SIG-M5 treated with dmso at 0.1 percent for 504 hours (cell line): ENCODE data around the gene PPP4R2.
A peak's percentile ranks its signal among the peaks of the same experiment; 100 is the strongest.
"Not testable (repeated sequence)": the region's sequence is repeated elsewhere in the genome, so short reads cannot be mapped to it uniquely, and the experiment has no call there.

Experiments
- DNase-seq: peaks from one replicate; lab custom pipeline; 2025; ENCODE audit not compliant: unreplicated experiment; lab: John Stamatoyannopoulos, UW

PPP4R2 gene

GRCh38 chr3:73021301-73021835, 24.8 kb downstream of the PPP4R2 start:
- no peak for DNase-seq

DNA sequence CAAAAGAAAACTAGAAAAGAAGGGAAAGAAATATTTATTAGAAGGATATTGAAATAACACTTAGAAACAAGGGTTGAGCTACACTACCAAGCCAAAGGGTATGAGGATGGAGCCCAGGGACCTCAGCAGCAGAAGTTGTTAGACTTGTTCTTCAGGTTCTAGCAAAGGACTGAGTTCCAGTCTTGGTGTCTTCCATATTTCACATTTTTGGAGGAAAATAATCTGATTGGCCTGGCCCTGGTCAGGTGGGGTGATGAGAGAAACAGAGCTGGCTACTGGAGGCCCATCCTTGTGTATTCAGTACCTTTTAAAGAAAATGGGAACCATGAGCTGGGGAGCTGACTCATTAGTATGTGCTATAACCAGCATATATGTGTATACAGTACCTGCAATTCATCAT, 28.2 kb downstream of the PPP4R2 start:
- no peak for DNase-seq

GRCh38 chr3:73026111-73026759, 29.6 kb downstream of the PPP4R2 start:
- DNase-seq, result no peak

DNA sequence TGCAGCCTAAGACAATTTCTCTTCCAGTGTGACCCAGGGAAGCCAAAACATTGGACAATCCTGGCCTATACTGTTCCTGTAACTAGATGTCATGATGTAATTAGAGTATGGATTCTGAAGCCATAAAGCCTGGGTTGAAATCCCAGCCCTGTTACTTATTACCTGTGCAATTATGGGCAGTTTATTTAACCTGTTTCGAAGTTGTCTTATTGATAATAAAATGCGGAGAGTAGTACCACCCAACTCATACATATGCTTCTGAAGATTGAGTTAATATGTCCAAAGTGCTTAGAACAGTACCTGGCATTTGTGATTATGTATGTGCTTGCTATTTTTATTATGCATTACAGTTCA, 30.1 kb downstream of the PPP4R2 start:
- DNase-seq, result no peak

- no peak for DNase-seq
These were observed 32.2 kb downstream of the PPP4R2 start for GRCh38 chr3:73028803-73029202.

DNA sequence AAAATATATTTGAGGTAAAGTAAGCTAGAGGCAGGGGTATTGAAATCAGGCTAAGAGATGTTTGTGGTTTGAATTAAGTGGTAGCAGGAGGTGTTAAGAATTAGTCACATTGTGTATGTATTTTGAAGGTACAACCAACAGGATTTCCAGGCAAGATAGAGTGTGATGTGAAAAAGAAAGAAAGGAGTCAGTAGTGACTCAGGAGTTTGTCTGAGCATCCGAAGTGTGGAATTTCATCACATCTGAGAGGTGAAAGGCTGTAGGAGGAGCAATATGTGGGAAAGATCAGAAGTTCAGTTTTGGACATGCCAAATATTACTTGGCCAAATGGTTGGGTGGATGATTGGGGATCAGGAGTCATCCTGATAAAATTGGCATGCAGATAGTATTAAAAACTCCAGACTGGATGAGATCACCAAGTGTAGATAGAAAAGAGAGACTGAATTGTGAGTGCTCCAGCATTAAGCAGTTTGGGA, 32.7 kb downstream of the PPP4R2 start:
- DNase-seq, result peak; percentile 24

- no peak for DNase-seq
These were observed 33.5 kb downstream of the PPP4R2 start for GRCh38 chr3:73030073-73030597.

DNA sequence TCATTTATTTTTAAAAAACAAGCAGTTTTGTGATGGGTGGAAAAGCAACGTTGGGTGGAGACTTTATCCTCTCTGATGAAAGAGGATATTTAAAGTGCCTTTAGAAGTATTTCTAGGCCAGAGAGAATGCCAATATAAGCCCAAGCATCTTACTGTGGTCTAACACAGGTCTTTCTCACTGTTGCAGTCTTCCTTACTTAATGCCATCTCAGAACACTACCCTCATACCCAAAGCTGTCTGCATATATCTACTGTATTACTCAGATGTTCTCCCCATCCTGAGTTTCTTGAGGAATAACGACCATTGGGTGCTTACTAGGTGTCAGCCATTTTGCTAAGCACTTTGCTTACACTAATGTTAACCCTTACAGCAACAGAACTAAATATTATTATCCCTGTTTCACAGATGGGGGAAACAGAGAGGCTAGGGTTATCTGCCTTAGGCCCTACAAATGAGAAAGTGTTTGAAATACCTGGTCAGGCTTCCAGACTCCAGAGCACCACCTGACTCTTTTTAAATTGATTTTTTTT, 35.0 kb downstream of the PPP4R2 start:
- DNase-seq, result no peak

- no peak for DNase-seq
These were observed 40.3 kb downstream of the PPP4R2 start for GRCh38 chr3:73036694-73037591.

DNA sequence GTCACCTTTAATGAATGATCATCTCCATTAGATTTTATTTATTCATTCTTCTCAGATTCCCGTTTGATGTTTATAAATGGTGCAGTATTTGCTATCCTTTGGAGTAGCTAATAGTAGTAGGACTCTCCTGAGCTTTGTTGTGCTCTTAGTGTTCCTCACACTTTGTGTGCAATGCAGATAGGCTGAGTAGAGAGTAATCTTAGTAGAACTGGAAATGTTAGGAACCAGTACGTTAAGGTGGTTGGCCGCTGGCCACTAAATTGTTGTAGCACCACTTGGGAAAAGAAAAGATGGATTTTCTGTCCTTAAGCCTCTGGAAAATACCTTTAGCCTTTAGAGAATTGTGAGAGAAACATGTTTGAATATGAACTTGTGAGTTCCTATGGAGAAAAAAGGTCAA, 44.9 kb downstream of the PPP4R2 start:
- no peak for DNase-seq

GRCh38 chr3:73043414-73043813, 46.8 kb downstream of the PPP4R2 start:
- no peak for DNase-seq

- DNase-seq, result no peak
These were observed 48.8 kb downstream of the PPP4R2 start for GRCh38 chr3:73045391-73045790.

DNA sequence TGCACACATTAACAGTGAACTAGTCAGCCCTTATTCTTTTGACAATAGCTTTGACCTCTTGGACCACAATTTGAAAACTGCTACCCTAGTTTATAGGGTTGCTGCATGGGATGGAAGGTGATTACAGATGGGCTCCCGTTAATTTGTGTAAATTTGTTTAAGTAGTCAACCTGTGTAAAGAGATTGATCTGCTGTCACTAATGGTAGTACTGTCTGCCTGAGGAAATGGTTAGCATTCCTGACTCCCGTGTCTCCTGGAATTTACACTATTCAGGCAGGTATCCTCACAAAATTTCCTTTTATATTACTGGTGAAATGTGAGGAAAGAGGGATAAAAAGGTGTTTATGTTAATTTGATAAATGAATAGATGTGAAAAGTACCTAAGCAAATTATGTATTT, 49.6 kb downstream of the PPP4R2 start:
- no peak for DNase-seq

GRCh38 chr3:73049319-73049718, 52.7 kb downstream of the PPP4R2 start:
- DNase-seq, result no peak

DNA sequence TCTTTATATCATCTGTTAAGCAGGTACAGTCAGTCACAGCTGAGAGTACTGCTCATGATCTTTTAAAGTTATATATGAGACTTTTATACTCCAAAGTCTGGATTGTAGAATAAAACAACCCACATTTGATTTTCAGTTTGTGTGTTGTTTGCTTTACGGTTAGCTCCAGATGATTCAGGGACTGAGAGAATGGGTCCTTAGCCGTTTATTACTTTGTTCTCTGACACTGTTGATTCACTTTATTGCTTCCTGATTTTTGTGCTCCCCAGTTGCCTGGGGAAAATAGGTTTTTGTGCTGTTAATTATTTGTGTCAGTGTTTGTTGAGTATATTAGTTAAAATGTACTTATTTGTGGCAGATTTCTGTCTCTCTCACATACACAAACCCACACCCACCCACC, 56.2 kb downstream of the PPP4R2 start:
- DNase-seq, result no peak

- DNase-seq, result no peak
These were observed 59.0 kb downstream of the PPP4R2 start for GRCh38 chr3:73055583-73055982.

GRCh38 chr3:73056014-73056844, 59.6 kb downstream of the PPP4R2 start:
- peak; percentile 59 for DNase-seq

- DNase-seq, result no peak
These were observed 60.2 kb downstream of the PPP4R2 start for GRCh38 chr3:73056845-73057150.

DNA sequence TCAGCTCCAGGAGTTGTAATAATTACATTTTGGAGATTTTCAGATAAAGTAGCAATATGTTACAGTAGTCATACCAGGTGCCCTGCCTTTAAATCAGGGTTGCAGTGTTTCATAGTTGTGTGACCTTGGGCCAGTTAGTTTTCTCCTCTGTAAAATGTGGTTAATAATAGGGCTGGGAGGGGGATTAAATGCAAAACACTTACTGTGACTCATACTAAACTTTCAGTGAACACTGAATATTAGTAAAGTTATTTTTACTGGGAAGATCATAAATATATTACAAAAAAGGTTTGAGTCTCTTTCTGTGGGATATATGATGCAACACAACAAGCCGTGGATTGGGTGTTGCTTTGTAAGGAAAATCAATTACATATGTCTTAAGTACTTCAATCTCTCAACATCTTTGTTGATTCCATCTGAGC, 63.7 kb downstream of the PPP4R2 start:
- no peak for DNase-seq

DNA sequence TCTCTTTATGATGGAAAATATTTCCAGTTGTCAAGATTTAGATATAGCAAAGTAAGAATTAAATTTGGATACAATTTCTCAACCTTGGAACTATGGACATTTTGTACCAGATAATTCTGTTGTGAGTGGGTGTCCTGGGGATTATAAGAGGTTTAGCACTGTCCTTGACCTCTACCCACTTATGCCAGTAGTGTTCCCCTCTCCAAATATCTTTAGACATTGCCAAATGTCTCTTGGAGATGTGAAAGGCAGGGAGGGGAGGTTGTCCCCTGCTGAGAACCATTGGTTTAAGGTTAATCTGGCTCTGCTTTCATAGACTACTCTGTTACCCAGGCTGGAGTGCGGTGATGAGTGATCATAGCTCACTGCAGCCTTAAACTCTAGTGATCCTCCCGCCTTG, 64.8 kb downstream of the PPP4R2 start, which contains the start of gene EBLN2:
TSS of gene EBLN2 (plus strand) at position 244 of the 400 bp plus-strand sequence. CDS start 423 bp downstream, outside the sequence.
- no peak for DNase-seq

DNA sequence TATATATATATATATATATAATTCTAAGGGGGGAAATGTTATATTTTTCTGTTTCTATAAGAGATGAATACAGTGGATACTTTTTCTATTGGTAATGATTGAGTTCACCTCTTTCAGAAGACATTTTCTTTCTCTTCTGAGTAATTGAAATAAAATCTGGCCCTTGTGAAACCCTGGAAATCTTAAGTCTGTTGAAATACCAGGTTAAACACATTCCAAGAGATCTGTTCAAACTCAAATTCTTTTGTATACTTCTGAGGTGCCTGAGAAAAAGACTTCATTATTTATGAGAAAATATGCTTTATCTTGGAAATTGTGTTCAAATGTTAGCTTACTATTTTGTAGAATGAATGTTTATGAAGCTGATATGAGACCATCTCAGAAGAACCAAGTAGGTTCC, 69.6 kb downstream of the PPP4R2 start:
- not testable (repeated sequence) for DNase-seq
